B cell (primary cell): ENCODE data around the gene XRCC3. TPM values are rescaled to one million over a fixed set of nuclear protein-coding genes. Genes with fewer than 3 reads are reported as not detected.

Experiments used
- ATAC-seq: fragments of 200-7000 bp; cut with Tn5 transposase; one replicate; pipeline ENCODE4 v1.10.0; 2021; ENCODE audit warnings: low read depth, mild to moderate bottlenecking, moderate number of reproducible peaks, moderate library complexity
- CTCF ChIA-PET: fragments of 350-600 bp; sonication (Branson Sonifier 250); formaldehyde crosslinking; loops from one replicate; lab custom pipeline; 2021; ENCODE audit warnings: antibody characterized with exemption, inconsistent platforms; lab: Charles Lee
- POLR2A ChIA-PET: fragments of 350-600 bp; sonication (Branson Sonifier 250); formaldehyde crosslinking; loops from one replicate; lab custom pipeline; 2021; ENCODE audit warnings: antibody characterized with exemption; lab: Charles Lee
- DNase-seq: peaks from one replicate; pipeline ENCODE4 v3.0.0; 2013
- H2AFZ ChIP-seq: 2 replicates; pipeline ENCODE4 v1.6.1; 2012; ENCODE audit warnings: mild to moderate bottlenecking, low read depth, low read length; ENCODE audit not compliant: insufficient read depth, poor library complexity, severe bottlenecking
- H3K27ac ChIP-seq, 2 donors: 1 replicate in 1 of 2; 2 replicates in 1 of 2; pipeline ENCODE4 v1.5.1; 2012 to 2013; ENCODE audit warnings: low read length in 2 of 2, mild to moderate bottlenecking in 2 of 2, moderate library complexity in 1 of 2
- H3K27me3 ChIP-seq, 4 experiments: fragments of 200-600 bp in 1 of 4; sonication (generic) in 1 of 4; replicated peaks in 1 of 4; 1 replicate in 2 of 4; 2 replicates in 2 of 4; pipeline versions ENCODE4 v1.6.1 to v1.7.0; 2013 to 2016; ENCODE audit warnings: low read length in 3 of 4, mild to moderate bottlenecking in 2 of 4, mixed read lengths in 1 of 4, moderate library complexity in 1 of 4; ENCODE audit not compliant: insufficient read depth in 4 of 4, control insufficient read depth in 3 of 4; ENCODE audit errors: control extremely low read depth in 1 of 4
- H3K36me3 ChIP-seq, 2 experiments: replicated peaks in 1 of 2; 1 replicate in 1 of 2; 2 replicates in 1 of 2; pipeline versions ENCODE4 v1.6.1 to v1.7.1; 2013; ENCODE audit warnings: low read length in 1 of 2; ENCODE audit not compliant: insufficient read depth in 2 of 2, control insufficient read depth in 1 of 2; ENCODE audit errors: control extremely low read depth in 1 of 2, extremely low read depth in 1 of 2
- H3K4me1 ChIP-seq, 2 donors: fragments of 200-600 bp in 1 of 2; sonication (generic) in 1 of 2; 1 replicate in 1 of 2; 2 replicates in 1 of 2; pipeline versions ENCODE4 v1.5.1 to v1.6.1; 2013 to 2017; ENCODE audit warnings: low read length in 2 of 2; ENCODE audit not compliant: control insufficient read depth in 2 of 2, insufficient read depth in 2 of 2
- H3K4me2 ChIP-seq: replicated peaks from 2 replicates; pipeline ENCODE3; 2012; ENCODE audit warnings: mild to moderate bottlenecking, low read depth, low read length; ENCODE audit not compliant: poor library complexity, severe bottlenecking
- H3K4me3 ChIP-seq, 5 experiments: fragments of 200-600 bp in 1 of 5; sonication (generic) in 1 of 5; 1 replicate in 3 of 5; 2 replicates in 2 of 5; pipeline versions ENCODE4 v1.5.1 to v1.7.0; 2011 to 2016; ENCODE audit warnings: low read length in 4 of 5, mild to moderate bottlenecking in 4 of 5, low read depth in 2 of 5, control low read depth in 1 of 5, moderate library complexity in 1 of 5; ENCODE audit not compliant: insufficient read depth in 1 of 5; ENCODE audit errors: control extremely low read depth in 1 of 5, extremely low read depth in 1 of 5
- H3K79me2 ChIP-seq: fragments of 200-600 bp; sonication (generic); one replicate; pipeline ENCODE4 v1.6.0; 2016; ENCODE audit warnings: low read length; ENCODE audit not compliant: control insufficient read depth, insufficient read depth
- H3K9ac ChIP-seq: fragments of 200-600 bp; sonication (generic); 2 replicates; pipeline ENCODE4 v1.6.1; 2017; ENCODE audit warnings: mild to moderate bottlenecking, low read length, moderate library complexity
- H3K9me3 ChIP-seq, 3 donors: one replicate each; pipeline versions ENCODE4 v1.6.1 to v1.7.1; 2013; ENCODE audit warnings: low read length in 2 of 3; ENCODE audit not compliant: control insufficient read depth in 2 of 3, insufficient read depth in 1 of 3; ENCODE audit errors: control extremely low read depth in 1 of 3
- H4K20me1 ChIP-seq: 2 replicates; pipeline ENCODE4 v1.6.0; 2012; ENCODE audit warnings: mild to moderate bottlenecking, low read length; ENCODE audit not compliant: insufficient read depth, control insufficient read depth, poor library complexity, severe bottlenecking
- H3K27ac Mint-ChIP-seq: one replicate; pipeline ENCODE4 v1.8.0; 2021; ENCODE audit warnings: mixed read lengths
- H3K27me3 Mint-ChIP-seq: one replicate; pipeline ENCODE4 v1.8.0; 2021; ENCODE audit warnings: mixed read lengths
- H3K4me1 Mint-ChIP-seq: one replicate; pipeline ENCODE4 v1.8.0; 2021; ENCODE audit warnings: mixed read lengths
- H3K4me3 Mint-ChIP-seq: one replicate; pipeline ENCODE4 v1.8.0; 2021; ENCODE audit warnings: mixed read lengths
- H3K9me3 Mint-ChIP-seq: one replicate; pipeline ENCODE4 v1.8.0; 2022; ENCODE audit warnings: mixed read lengths; ENCODE audit not compliant: insufficient read depth
- CTCF ChIP-seq: fragments of 200-600 bp; IDR thresholded peaks from one replicate; pipeline ENCODE4 v1.8.0; 2022; ENCODE audit warnings: antibody characterized with exemption, mild to moderate bottlenecking
- EZH2 ChIP-seq: IDR thresholded peaks from 2 replicates; pipeline ENCODE4 v1.6.1; 2012; ENCODE audit warnings: borderline replicate concordance, low read depth, mild to moderate bottlenecking, moderate library complexity, low read length; ENCODE audit not compliant: insufficient read depth, poor library complexity, severe bottlenecking
- WGBS: methylation state at CpG from one replicate; pipeline ENCODE4 v1.1.5; 2013; ENCODE audit warnings: missing lambda C conversion rate; ENCODE audit not compliant: insufficient coverage; 5-methylcytosine and 5-hydroxymethylcytosine counted together
- intact Hi-C: fragments of 100-400 bp; cut with micrococcal nuclease; formaldehyde crosslinking; loops from one replicate; pipeline ENCODE4 v1.10.0; 2022
- polyA plus RNA-seq: library from polyadenylated mRNA; depleted of rRNA; stranded (reverse); fragments of >200 nt; gene quantifications from 2 replicates; pipeline ENCODE4 v1.2.3, GENCODE V29; 2012
- total RNA-seq, 2 donors: library from RNA; stranded (reverse); fragments of 120-200 nt in 1 of 2; gene quantifications; 1 replicate in 1 of 2; 2 replicates in 1 of 2; pipeline versions ENCODE4 v1.2.3 to v1.2.4, GENCODE V29; 2013 to 2022

XRCC3 gene
- total and polyA plus RNA-seq, 2 donors (not counting 1 experiment from before 2014, with no cell fraction given), result 18.0 to 19.7 TPM

- Mint-ChIP-seq H3K4me1 (no peaks in the 10 kb centered on the region), H3K27ac (no peak overlapping the region), H3K9me3 (no peaks in the 10 kb centered on the region), H3K27me3 (no peaks in the 10 kb centered on the region), H3K4me3 (no peak overlapping the region)
- no peak for TF ChIP-seq EZH2
- no peak for TF ChIP-seq CTCF
- ChIA-PET CTCF (no interaction called here), POLR2A (no interaction called here)
- H3K27me3 ChIP-seq, result no peaks in the 10 kb centered on the region
- H4K20me1 ChIP-seq, result peaks cover 31% of the 10 kb centered on the region
- H3K4me1 ChIP-seq, result no peaks in the 10 kb centered on the region
- ATAC-seq (no peak), DNase-seq (no peak)
- H3K79me2 ChIP-seq, result peaks cover 29% of the 10 kb centered on the region
- WGBS, result 99% methylated on average over 17 of the region's 17 CpGs
- H3K36me3 ChIP-seq, result peaks cover 10 to 58% of the 10 kb centered on the region in 2 experiments
- no peak overlapping the region for H2AFZ ChIP-seq
- no peaks in the 10 kb centered on the region for H3K9me3 ChIP-seq
- H3K27ac ChIP-seq, result no peak overlapping the region
- intact Hi-C loops, result no loop called here
- no peak overlapping the region for H3K9ac ChIP-seq
- no peak overlapping the region for H3K4me2 ChIP-seq
- H3K4me3 ChIP-seq, result no peak overlapping the region
These were observed 52.7 kb downstream of the XRCC3 start for GRCh38 chr14:103662591-103662990.

GRCh38 chr14:103662029-103662428 lies 53.2 kb downstream of the XRCC3 start:
- CTCF ChIA-PET, result no interaction called here
- peaks cover 29% of the 10 kb centered on the region for H3K79me2 ChIP-seq
- WGBS, result 98% methylated on average over 9 of the region's 10 CpGs
- POLR2A ChIA-PET, result no interaction called here
- no peak overlapping the region for H3K27ac Mint-ChIP-seq
- H3K9me3 Mint-ChIP-seq, result no peaks in the 10 kb centered on the region
- H3K9me3 ChIP-seq, result no peaks in the 10 kb centered on the region
- no peaks in the 10 kb centered on the region for H3K4me1 Mint-ChIP-seq
- intact Hi-C loops, result no loop called here
- no peak for ATAC-seq
- no peak overlapping the region for H3K27ac ChIP-seq
- H3K27me3 ChIP-seq, result no peaks in the 10 kb centered on the region
- no peak overlapping the region for H3K4me3 Mint-ChIP-seq
- no peak overlapping the region for H3K4me2 ChIP-seq
- H3K4me3 ChIP-seq, result no peak overlapping the region
- no peaks in the 10 kb centered on the region for H3K27me3 Mint-ChIP-seq
- H4K20me1 ChIP-seq, result peaks cover 36% of the 10 kb centered on the region
- no peak overlapping the region for H3K9ac ChIP-seq
- no peak for TF ChIP-seq CTCF
- no peak for TF ChIP-seq EZH2
- no peak for DNase-seq
- no peaks in the 10 kb centered on the region for H3K4me1 ChIP-seq
- H3K36me3 ChIP-seq, result peaks cover 10 to 60% of the 10 kb centered on the region in 2 experiments
- H2AFZ ChIP-seq, result no peak overlapping the region
